ENCODE measurements around the gene OTOP3. TPM values are rescaled to one million over a fixed set of nuclear protein-coding genes. Genes with fewer than 3 reads are reported as not detected.
"Not testable (repeated sequence)": the region's sequence is repeated elsewhere in the genome, so short reads cannot be mapped to it uniquely, and the experiment has no call there.

OTOP3 gene
- polyA plus RNA-seq, 3 donors: not detected

- Mint-ChIP-seq H3K9me3 (peaks cover 0 to 7% (median 2%) of the 10 kb centered on the region in 7 donors), H3K27ac (peak overlapping the region in 1 of 7 donors; percentile 62), H3K4me3 (no peak overlapping the region), H3K4me1 (peaks cover 2% of the 10 kb centered on the region), H3K27me3 (ENCODE audit: low read depth in 3 of 3) (peaks cover 28 to 44% (median 37%) of the 10 kb centered on the region in 3 donors), H3K36me3 (no peaks in the 10 kb centered on the region)
- H3K36me3 ChIP-seq (replicated peaks in 1 of 2; ENCODE audit: control insufficient read depth in 1 of 2, insufficient read depth in 2 of 2, low read length in 2 of 2): no peaks in the 10 kb centered on the region
- H4K20me1 ChIP-seq (ENCODE audit: insufficient read depth, low read length): no peaks in the 10 kb centered on the region
- WGBS (ENCODE audit: insufficient coverage): 79% methylated on average over 2 of the region's 6 CpGs
- H3K9me3 ChIP-seq (replicated peaks in 1 of 2; ENCODE audit: control insufficient read depth in 1 of 2, insufficient read depth in 1 of 2, low read length in 2 of 2): no peaks in the 10 kb centered on the region
- no peaks in the 10 kb centered on the region for H3K4me1 ChIP-seq (ENCODE audit: control insufficient read depth in 1 of 2, insufficient read depth in 2 of 2, low read length in 2 of 2)
- H3K4me3 ChIP-seq (replicated peaks in 1 of 3; ENCODE audit: low read depth in 2 of 3, low read length in 3 of 3): no peak overlapping the region
- peaks cover 0 to 19% of the 10 kb centered on the region in 2 donors for H3K27me3 ChIP-seq (ENCODE audit: control insufficient read depth in 2 of 2, insufficient read depth in 2 of 2, low read length in 2 of 2)
- H2AFZ ChIP-seq (ENCODE audit: insufficient read depth, low read depth, low read length, poor library complexity, severe bottlenecking): no peak overlapping the region
- H3K79me2 ChIP-seq (ENCODE audit: insufficient read depth, low read length): no peaks in the 10 kb centered on the region
- H3K4me2 ChIP-seq (replicated peaks; ENCODE audit: extremely low read depth, low read length, poor library complexity, severe bottlenecking): no peak overlapping the region
- H3K27ac ChIP-seq (ENCODE audit: low read depth in 1 of 2, low read length in 2 of 2): no peak overlapping the region
- H3K9ac ChIP-seq (ENCODE audit: insufficient read depth, low read length, poor library complexity, severe bottlenecking): no peak overlapping the region
- intact Hi-C loops (cut with micrococcal nuclease): no loop called here
- DNase-seq: no peak
- no peak for TF ChIP-seq CTCF (IDR thresholded peaks at IDR 0.05)
Measured at GRCh38 chr17:74903671-74904070, 32.0 kb upstream of the OTOP3 start.

GRCh38 chr17:74904687-74905409 lies 30.9 kb upstream of the OTOP3 start:
- DNase-seq: no peak
- Mint-ChIP-seq H3K27ac (no peak overlapping the region), H3K4me1 (peaks cover 4% of the 10 kb centered on the region), H3K9me3 (peaks cover 0 to 13% (median 2%) of the 10 kb centered on the region in 7 donors), H3K27me3 (ENCODE audit: low read depth in 3 of 3) (peaks cover 25 to 41% (median 39%) of the 10 kb centered on the region in 3 donors), H3K36me3 (no peaks in the 10 kb centered on the region), H3K4me3 (peak overlapping the region in 1 of 2 donors; percentile 15)
- no peak for TF ChIP-seq CTCF (IDR thresholded peaks at IDR 0.05)
- Histone ChIP-seq H3K4me2 (replicated peaks; ENCODE audit: extremely low read depth, low read length, poor library complexity, severe bottlenecking) (no peak overlapping the region), H3K27ac (ENCODE audit: low read depth in 1 of 2, low read length in 2 of 2) (no peak overlapping the region), H3K79me2 (ENCODE audit: insufficient read depth, low read length) (no peaks in the 10 kb centered on the region), H4K20me1 (ENCODE audit: insufficient read depth, low read length) (no peaks in the 10 kb centered on the region), H2AFZ (ENCODE audit: insufficient read depth, low read depth, low read length, poor library complexity, severe bottlenecking) (no peak overlapping the region), H3K36me3 (replicated peaks in 1 of 2; ENCODE audit: control insufficient read depth in 1 of 2, insufficient read depth in 2 of 2, low read length in 2 of 2) (no peaks in the 10 kb centered on the region), H3K9me3 (replicated peaks in 1 of 2; ENCODE audit: control insufficient read depth in 1 of 2, insufficient read depth in 1 of 2, low read length in 2 of 2) (no peaks in the 10 kb centered on the region), H3K9ac (ENCODE audit: insufficient read depth, low read length, poor library complexity, severe bottlenecking) (no peak overlapping the region), H3K27me3 (ENCODE audit: control insufficient read depth in 2 of 2, insufficient read depth in 2 of 2, low read length in 2 of 2) (peaks cover 0 to 19% of the 10 kb centered on the region in 2 donors), H3K4me3 (replicated peaks in 1 of 3; ENCODE audit: low read depth in 2 of 3, low read length in 3 of 3) (no peak overlapping the region), H3K4me1 (ENCODE audit: control insufficient read depth in 1 of 2, insufficient read depth in 2 of 2, low read length in 2 of 2) (no peaks in the 10 kb centered on the region)
- 83% methylated on average over 3 of the region's 7 CpGs for WGBS (ENCODE audit: insufficient coverage)
- intact Hi-C loops (cut with micrococcal nuclease): no loop called here

GRCh38 chr17:74906214-74906793 lies 29.4 kb upstream of the OTOP3 start:
- H3K4me1 ChIP-seq (ENCODE audit: control insufficient read depth in 1 of 2, insufficient read depth in 2 of 2, low read length in 2 of 2); H4K20me1 ChIP-seq (ENCODE audit: insufficient read depth, low read length); intact Hi-C loops (cut with micrococcal nuclease); H3K27ac ChIP-seq (ENCODE audit: low read depth in 1 of 2, low read length in 2 of 2); H3K9ac ChIP-seq (ENCODE audit: insufficient read depth, low read length, poor library complexity, severe bottlenecking); H3K36me3 ChIP-seq (replicated peaks in 1 of 2; ENCODE audit: control insufficient read depth in 1 of 2, insufficient read depth in 2 of 2, low read length in 2 of 2); H3K4me2 ChIP-seq (replicated peaks; ENCODE audit: extremely low read depth, low read length, poor library complexity, severe bottlenecking); H3K79me2 ChIP-seq (ENCODE audit: insufficient read depth, low read length); H3K36me3 Mint-ChIP-seq; H3K4me3 Mint-ChIP-seq; H3K27ac Mint-ChIP-seq; H3K4me3 ChIP-seq (replicated peaks in 1 of 3; ENCODE audit: low read depth in 2 of 3, low read length in 3 of 3); H2AFZ ChIP-seq (ENCODE audit: insufficient read depth, low read depth, low read length, poor library complexity, severe bottlenecking); H3K9me3 ChIP-seq (replicated peaks in 1 of 2; ENCODE audit: control insufficient read depth in 1 of 2, insufficient read depth in 1 of 2, low read length in 2 of 2); DNase-seq; H3K4me1 Mint-ChIP-seq: not testable (repeated sequence)
- WGBS (ENCODE audit: insufficient coverage): 94% methylated on average over 2 of the region's 6 CpGs
- H3K27me3 ChIP-seq (ENCODE audit: control insufficient read depth in 2 of 2, insufficient read depth in 2 of 2, low read length in 2 of 2): peaks cover 0 to 15% of the 10 kb centered on the region in 2 donors
- H3K9me3 Mint-ChIP-seq: peaks cover 0 to 13% (median 2%) of the 10 kb centered on the region in 7 donors
- peaks cover 25 to 36% (median 36%) of the 10 kb centered on the region in 3 donors for H3K27me3 Mint-ChIP-seq (ENCODE audit: low read depth in 3 of 3)

Measured in CD14-positive monocyte (primary cell).